Measurements from ENCODE around the gene ICA1L. TPM values are rescaled to one million over a fixed set of nuclear protein-coding genes. Genes with fewer than 3 reads are reported as not detected.

Gene ICA1L
- total RNA-seq, 1 experiment from 2014 or later, result 4.5 TPM

GRCh38 chr2:202821206-202822160 is 50.1 kb downstream of the ICA1L start:
- Mint-ChIP-seq H3K27me3 (ENCODE audit: low read depth) (no peaks in the 10 kb centered on the region), H3K27ac (no peak overlapping the region; a peak in 1 of 7 replicates), H3K36me3 (ENCODE audit: insufficient read depth in 1 of 3, low read depth in 3 of 3) (no peaks in the 10 kb centered on the region), H3K4me3 (no peak overlapping the region), H3K9me3 (no peaks in the 10 kb centered on the region), H3K4me1 (no peaks in the 10 kb centered on the region; a peak in 1 of 4 replicates)
- WGBS (ENCODE audit: extremely low coverage, insufficient read length, low lambda C conversion rate), result no CpG with 5 or more reads among the region's 7 CpGs
- no peak overlapping the region for H3K14ac ChIP-seq (ENCODE audit: insufficient read depth, low read length)
- H2AK5ac ChIP-seq (ENCODE audit: insufficient read length, low read length), result no peak overlapping the region
- no peak overlapping the region for H4K91ac ChIP-seq (ENCODE audit: insufficient read length, low read depth, low read length)
- H2BK5ac ChIP-seq (ENCODE audit: insufficient read length, low read length), result no peak overlapping the region
- no peak overlapping the region for H2AFZ ChIP-seq (ENCODE audit: low read length)
- no peaks in the 10 kb centered on the region for H3K79me2 ChIP-seq (ENCODE audit: insufficient read depth, low read length)
- no peak overlapping the region for H3K27ac ChIP-seq (ENCODE audit: insufficient read length, low read depth, low read length)
- H3K9ac ChIP-seq (ENCODE audit: extremely low read depth, insufficient read length, low read length), result no peak overlapping the region
- H3K4ac ChIP-seq (ENCODE audit: low read depth, low read length), result no peak overlapping the region
- no peak overlapping the region for H3K4me2 ChIP-seq (ENCODE audit: insufficient read depth, insufficient read length, low read length)
- DNase-seq, result no peak
- no peaks in the 10 kb centered on the region for H3K23me2 ChIP-seq (ENCODE audit: insufficient read length, low read depth, low read length, poor library complexity, severe bottlenecking)
- H2BK120ac ChIP-seq (ENCODE audit: low read depth, low read length, poor library complexity, severe bottlenecking), result no peak overlapping the region
- H4K8ac ChIP-seq (replicated peaks; ENCODE audit: insufficient read length, low read depth, low read length), result no peak overlapping the region
- H3K27me3 ChIP-seq (ENCODE audit: insufficient read depth, low read length), result no peaks in the 10 kb centered on the region
- H3K18ac ChIP-seq (ENCODE audit: insufficient read length, low read depth, low read length), result no peak overlapping the region
- no peak overlapping the region for H3K56ac ChIP-seq (ENCODE audit: insufficient read length, low read depth, low read length)
- H3K9me3 ChIP-seq (ENCODE audit: control insufficient read depth, low read depth, low read length), result no peaks in the 10 kb centered on the region
- H2BK15ac ChIP-seq (ENCODE audit: low read depth, low read length), result no peak overlapping the region
- H2BK12ac ChIP-seq (ENCODE audit: insufficient read length, low read depth, low read length), result no peak overlapping the region
- H4K20me1 ChIP-seq (ENCODE audit: control insufficient read depth, insufficient read depth, insufficient read length), result no peaks in the 10 kb centered on the region
- H3K23ac ChIP-seq (ENCODE audit: insufficient read length, low read depth, low read length), result no peak overlapping the region
- no peak overlapping the region for H4K5ac ChIP-seq (ENCODE audit: insufficient read length, low read depth, low read length)
- no peak for TF ChIP-seq CTCF (conservative IDR thresholded peaks at IDR 0.05)
- no peak overlapping the region for H2BK20ac ChIP-seq (ENCODE audit: low read depth, low read length, poor library complexity, severe bottlenecking)
- H3K4me1 ChIP-seq (ENCODE audit: insufficient read depth, low read length), result no peaks in the 10 kb centered on the region
- no peak overlapping the region for H3T11ph ChIP-seq (ENCODE audit: low read length)
- no peaks in the 10 kb centered on the region for H3K79me1 ChIP-seq (ENCODE audit: insufficient read depth, low read depth, low read length, poor library complexity, severe bottlenecking)
